Measurements from ENCODE around the gene STRADB.
A peak's percentile ranks its signal among the peaks of the same experiment; 100 is the strongest.
"Not testable (repeated sequence)": the region's sequence is repeated elsewhere in the genome, so short reads cannot be mapped to it uniquely, and the experiment has no call there.

STRADB gene

GRCh38 chr2:201430322-201430721, 21.2 kb upstream of the STRADB start:
- not testable (repeated sequence) for DNase-seq (ENCODE audit: low read depth in 2 of 2)

- DNase-seq (ENCODE audit: low read depth in 2 of 2), result no peak
Observed at GRCh38 chr2:201430839-201431238, 20.7 kb upstream of the STRADB start.

- DNase-seq (ENCODE audit: low read depth in 2 of 2), result no peak
Observed at GRCh38 chr2:201432038-201432620, 19.4 kb upstream of the STRADB start.

- DNase-seq (ENCODE audit: low read depth in 2 of 2), result no peak
Observed at GRCh38 chr2:201432621-201433393, 18.7 kb upstream of the STRADB start.

DNA sequence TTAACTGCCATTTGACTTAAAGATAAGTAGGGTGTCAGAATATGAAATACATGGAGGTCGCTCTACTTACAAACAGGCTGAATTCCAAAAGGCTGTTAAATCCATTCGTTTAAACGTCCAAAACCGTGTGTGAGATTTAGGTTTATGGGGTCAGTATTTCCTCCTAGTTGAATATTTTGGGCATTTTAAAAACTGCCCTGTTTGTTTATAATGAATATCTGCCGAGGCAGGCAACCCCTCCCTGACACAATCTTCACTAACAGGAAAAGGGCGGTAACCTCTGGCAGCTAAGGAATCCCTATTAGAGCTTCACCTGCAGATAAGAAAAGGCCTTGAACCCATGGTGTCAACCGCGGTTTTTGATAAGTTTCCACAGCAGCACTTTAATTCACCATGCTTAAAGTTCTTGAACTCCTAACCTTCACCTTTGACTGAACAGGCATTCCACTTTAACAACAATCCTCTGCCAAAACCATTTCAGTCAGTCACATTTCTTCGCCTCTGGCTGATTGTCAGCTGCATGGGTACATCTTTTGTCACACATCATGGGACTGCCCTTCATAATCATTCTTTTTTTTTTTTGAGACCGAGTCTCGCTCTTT, 18.0 kb upstream of the STRADB start:
- no peak for DNase-seq (ENCODE audit: low read depth in 2 of 2)

DNA sequence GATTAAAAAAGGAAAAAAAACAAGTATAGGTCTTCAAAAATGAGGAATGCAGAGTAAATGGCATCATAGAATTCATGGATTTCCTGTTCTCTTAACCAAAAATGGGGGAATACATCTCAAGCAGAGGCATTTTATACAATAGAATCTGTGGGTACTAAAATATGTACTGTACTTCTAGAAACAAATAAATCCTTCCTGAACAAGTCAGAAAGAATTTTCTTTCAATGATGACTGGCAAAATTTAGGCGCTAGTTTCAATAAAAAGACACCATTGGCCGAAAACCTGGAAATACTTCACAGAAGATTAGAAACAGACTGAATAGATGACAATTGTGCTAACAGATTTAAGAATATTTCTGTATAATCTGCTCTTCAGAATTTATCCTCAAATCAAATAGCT, 15.4 kb upstream of the STRADB start:
- DNase-seq (ENCODE audit: low read depth in 2 of 2), result no peak

- DNase-seq (ENCODE audit: low read depth in 2 of 2), result not testable (repeated sequence)
Observed at GRCh38 chr2:201439336-201439922, 12.1 kb upstream of the STRADB start.

- DNase-seq (ENCODE audit: low read depth in 2 of 2), result no peak
Observed at GRCh38 chr2:201440182-201440581, 11.4 kb upstream of the STRADB start.

DNA sequence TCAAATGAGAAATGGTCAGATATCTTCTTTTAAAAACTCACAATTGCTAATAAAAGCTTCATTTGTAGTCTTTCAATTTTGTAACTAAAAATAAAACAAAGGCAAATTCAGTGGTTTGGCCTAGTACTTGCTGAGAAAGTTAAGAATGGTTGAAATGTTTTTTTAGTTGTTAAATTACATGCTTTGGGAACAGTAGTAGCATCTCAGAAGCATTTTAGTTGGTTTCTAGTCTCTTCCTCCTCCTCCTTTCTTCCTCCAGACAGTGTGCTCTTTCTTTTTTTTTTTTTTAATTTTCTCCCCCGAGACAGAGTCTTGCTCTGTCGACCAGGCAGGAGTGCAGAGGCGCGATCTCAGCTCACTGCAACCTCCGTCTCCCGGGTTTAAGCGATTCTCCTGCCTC, 10.1 kb upstream of the STRADB start:
- DNase-seq (ENCODE audit: low read depth in 2 of 2), result no peak

DNA sequence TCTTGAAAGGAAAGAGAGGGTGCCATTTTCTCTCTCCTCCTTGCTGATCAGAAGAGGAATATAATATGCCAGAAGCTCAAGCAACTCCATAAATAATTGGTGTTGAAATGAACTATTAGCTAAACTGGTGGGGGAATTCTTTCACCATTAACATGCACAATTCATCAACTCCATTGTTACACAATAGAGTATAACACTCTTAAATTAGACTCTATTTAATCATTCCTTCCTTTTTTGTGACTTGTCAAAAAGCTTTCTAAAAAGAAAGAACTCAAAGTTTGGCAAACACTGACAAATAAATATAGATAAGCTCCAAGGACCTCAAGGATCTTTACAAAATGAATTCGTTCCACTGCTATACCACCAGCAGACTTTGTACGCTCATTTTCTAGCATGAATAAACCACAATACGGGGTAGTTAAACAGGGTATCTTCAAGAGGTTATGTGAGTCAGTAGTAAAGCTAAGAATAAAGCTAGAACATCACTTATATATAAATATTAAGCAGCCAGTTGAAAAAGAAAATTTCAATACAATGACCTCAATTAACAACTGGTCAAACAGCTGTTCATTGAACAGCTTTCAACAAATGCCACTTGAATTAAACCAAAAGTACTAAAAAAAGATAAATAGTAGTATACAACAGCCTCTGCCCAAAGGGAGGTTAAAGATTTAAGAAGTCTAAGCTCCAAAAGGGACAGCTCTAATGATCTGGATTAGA, 6.6 kb upstream of the STRADB start:
- DNase-seq (ENCODE audit: low read depth in 2 of 2), result no peak

- DNase-seq (ENCODE audit: low read depth in 2 of 2), result no peak
Observed at GRCh38 chr2:201447086-201447485, 4.5 kb upstream of the STRADB start.

- DNase-seq (ENCODE audit: low read depth in 2 of 2), result no peak
Observed at GRCh38 chr2:201448061-201448460, 3.5 kb upstream of the STRADB start.

- peak in 1 of 2 donors; percentile 3 for DNase-seq (ENCODE audit: low read depth in 2 of 2)
Observed at GRCh38 chr2:201448701-201449100, 2.8 kb upstream of the STRADB start.

GRCh38 chr2:201450954-201451291, 617 bp upstream of the STRADB start:
- DNase-seq (ENCODE audit: low read depth in 2 of 2), result no peak

DNA sequence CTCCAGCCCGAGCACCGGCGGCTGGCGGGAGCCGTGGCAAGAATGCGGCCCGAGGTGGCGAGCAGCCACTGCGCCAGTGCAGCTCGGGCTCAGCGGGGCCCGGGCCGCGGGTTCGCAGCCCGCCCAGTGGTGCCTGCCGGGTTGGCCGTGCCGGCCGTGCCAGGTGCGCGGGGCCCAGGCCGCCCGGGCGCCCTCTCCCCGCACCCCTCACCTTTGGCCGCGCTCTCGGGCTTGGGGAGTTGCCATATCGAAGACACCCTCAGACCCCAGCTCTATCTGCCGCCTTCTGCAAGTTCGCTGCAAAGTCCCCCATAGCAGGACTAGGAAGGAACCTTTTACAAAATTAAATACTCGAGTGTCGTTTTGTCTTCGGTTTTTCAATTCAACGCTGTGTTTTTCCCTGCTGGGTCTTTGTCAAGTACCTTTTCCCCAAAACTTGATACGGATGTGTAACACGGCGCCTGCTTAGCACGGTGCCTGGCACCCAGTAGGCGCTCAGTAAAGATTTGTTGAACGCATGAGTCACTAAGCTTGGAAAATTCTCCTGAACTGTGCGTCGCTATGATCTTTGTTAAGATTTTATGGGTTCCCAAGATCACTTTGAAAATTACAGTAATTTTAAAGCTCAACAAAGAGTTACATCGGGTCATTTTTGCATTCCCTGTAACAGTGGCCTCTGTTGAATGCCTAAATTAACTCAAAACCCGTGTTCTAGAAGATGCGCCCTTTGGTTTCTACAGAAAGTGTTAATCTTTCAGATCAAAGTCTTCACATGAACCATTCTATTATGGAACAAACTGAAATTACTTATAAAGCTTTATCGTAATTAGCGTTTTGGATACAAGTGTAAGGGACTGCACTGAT, 750 bp downstream of the STRADB start:
- no peak for DNase-seq (ENCODE audit: low read depth in 2 of 2)

DNA sequence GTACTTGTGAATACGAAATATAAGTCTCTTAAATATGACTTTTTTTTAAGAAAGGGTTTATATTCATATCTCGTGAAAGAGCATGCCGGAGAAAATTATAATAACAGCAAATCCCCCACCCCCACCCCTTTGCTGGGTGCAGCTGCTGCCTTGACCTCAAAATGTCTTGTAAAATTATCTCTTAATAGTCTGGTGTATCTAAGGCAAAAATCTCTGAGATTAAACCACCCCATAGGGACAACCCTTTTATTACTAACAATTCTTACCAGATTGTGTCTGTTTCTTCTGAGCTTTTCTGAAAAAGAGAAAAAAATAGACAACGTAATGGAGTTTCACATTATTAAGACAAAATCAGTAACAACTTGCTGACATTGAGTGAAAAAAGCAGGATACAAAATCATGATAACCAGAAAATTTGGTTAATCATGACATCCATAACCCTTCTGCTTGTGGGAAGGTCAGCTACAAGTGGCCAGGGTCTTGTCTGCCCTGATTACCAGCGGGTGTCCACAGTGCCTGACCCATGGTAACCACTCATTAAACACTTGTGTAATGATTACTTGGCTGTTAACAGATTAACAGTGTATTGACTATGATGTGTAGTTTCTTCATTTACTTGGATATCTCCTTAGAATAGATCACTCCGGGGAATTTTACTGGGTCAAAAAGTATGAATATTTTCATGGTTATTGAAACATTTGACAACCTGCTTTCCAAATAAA, 1.5 kb downstream of the STRADB start:
- DNase-seq (ENCODE audit: low read depth in 2 of 2), result no peak

GRCh38 chr2:201458381-201458780, 6.8 kb downstream of the STRADB start:
- DNase-seq (ENCODE audit: low read depth in 2 of 2), result no peak

GRCh38 chr2:201460532-201460931, 9.0 kb downstream of the STRADB start:
- no peak for DNase-seq (ENCODE audit: low read depth in 2 of 2)

DNA sequence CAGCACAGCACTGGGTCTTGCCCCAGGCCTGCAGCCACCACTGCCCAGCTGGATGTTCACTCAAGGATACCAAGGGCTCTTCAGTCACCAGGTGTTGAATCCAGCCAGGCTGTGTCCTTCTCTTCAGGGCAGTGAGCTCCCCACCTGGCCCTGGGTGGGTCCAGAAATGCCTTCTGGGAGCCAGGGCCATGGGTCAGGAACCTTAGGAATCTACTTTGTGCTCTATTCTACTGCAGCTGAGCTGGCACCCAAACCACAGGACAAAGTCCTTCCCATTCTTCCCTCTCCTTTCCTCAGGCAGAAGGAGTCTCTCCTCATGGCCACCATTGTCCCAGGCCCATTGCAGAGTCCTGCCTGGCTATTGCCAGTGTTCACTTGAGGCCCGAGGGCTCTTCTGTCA, 13.0 kb downstream of the STRADB start:
- DNase-seq (ENCODE audit: low read depth in 2 of 2), result no peak

DNA sequence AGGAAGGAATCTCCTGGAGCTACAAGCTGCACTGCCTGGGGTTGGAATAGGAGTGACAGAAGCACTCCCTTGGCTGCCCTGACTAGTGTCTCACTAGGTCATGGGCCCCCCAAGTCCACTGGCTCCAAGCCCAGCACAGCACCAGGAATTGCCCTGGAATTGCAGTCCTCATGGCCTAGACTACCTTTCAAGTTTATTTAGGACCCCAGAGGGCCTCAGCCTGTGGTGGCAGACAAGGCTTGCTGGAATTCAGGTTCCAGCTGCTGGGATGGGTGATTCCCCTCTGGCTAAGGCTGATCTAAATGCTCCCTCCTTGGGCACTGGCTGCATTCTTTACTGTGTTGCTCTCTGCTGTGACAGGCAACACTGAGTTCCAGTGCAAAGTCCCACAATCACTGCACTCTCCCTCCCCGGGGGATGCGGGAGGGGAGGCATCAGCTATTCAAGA, 14.0 kb downstream of the STRADB start:
- DNase-seq (ENCODE audit: low read depth in 2 of 2), result no peak
